ENCODE measurements around the gene PLA2G4A.

GRCh38 chr1:186996816-186997215 is 168.1 kb downstream of the PLA2G4A start:
- TF ChIP-seq CTCF (IDR thresholded peaks at IDR 0.05; ENCODE audit: extremely low read depth in 1 of 2, insufficient read depth in 1 of 2, low read depth in 1 of 2, low read length in 2 of 2) (no peak), FOS (IDR thresholded peaks at IDR 0.05; ENCODE audit: borderline replicate concordance, insufficient read depth, low read length) (no peak), POLR2AphosphoS5 (IDR thresholded peaks at IDR 0.05; ENCODE audit: insufficient read depth, low read depth, low read length) (no peak), POLR2A (IDR thresholded peaks at IDR 0.05; ENCODE audit: low read depth, low read length) (no peak), EZH2 (IDR thresholded peaks at IDR 0.05; ENCODE audit: borderline replicate concordance, low read depth, low read length, severe bottlenecking) (no peak), JUN (IDR thresholded peaks at IDR 0.05; ENCODE audit: borderline replicate concordance, insufficient read depth, insufficient read length, low read depth) (no peak), MAX (IDR thresholded peaks at IDR 0.05; ENCODE audit: insufficient read depth, insufficient read length) (no peak)
